ENCODE measurements around the gene IGF2BP2. TPM values are rescaled to one million over a fixed set of nuclear protein-coding genes. Genes with fewer than 3 reads are reported as not detected.

Gene IGF2BP2
- total RNA-seq, 1 experiment from 2014 or later, result 133 TPM

DNA sequence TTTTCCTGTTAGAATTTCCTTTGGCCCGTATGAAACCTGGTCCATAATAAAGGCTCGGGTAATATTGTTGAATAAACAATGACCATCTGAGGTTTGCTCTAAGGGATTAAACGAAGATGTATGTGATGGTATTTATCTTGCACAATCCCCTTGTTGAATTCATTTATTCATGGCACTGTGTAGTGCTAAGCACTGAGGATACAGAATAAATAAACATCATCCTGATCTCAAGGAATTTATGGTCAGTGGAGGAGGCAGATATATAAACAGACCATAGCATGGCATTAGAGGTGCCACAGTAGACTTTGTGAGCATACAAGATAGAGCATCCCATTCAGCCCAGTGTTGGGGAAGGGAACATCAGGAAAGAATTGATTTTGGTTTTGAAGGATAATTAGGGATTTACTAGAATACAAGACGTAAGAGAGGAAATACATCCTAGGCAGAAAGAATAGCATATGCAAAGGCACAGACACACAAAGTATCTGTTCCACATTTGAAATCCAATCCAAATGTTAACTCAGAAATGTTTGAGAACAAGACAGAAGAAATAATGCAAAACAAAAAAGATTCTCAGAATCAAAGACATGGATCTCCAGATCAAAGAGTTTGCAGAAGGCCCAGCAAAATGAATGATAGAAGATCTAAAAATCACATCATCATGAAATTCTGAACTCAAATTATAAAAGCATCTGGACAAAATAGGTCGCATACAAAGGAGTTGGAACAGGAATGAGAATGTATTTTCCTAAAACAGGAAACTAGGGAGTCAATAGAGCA lies 5.4 kb upstream of the IGF2BP2 start:
- no peak overlapping the region for H3K4me3 Mint-ChIP-seq
- no peak for DNase-seq (ENCODE audit: low spot score)
- ATAC-seq, result no peak
- no peak overlapping the region for H3K27ac Mint-ChIP-seq
- H3K4me1 Mint-ChIP-seq, result peaks cover 16% of the 10 kb centered on the region
- CTCF ChIA-PET, result no interaction called here
- H3K9me3 Mint-ChIP-seq, result peaks cover 58% of the 10 kb centered on the region
- H3K36me3 Mint-ChIP-seq, result peaks cover 62% of the 10 kb centered on the region
- TF ChIP-seq ZBTB43 (CRISPR knock-in tag; IDR thresholded peaks at IDR 0.05) (no peak), ZNF416 (CRISPR knock-in tag; IDR thresholded peaks at IDR 0.05) (no peak), ESRRA (CRISPR knock-in tag; IDR thresholded peaks at IDR 0.05; ENCODE audit: borderline replicate concordance) (no peak), JAZF1 (CRISPR knock-in tag; IDR thresholded peaks at IDR 0.05) (no peak), ZNF317 (CRISPR knock-in tag; IDR thresholded peaks at IDR 0.05; ENCODE audit: borderline replicate concordance, low read depth) (no peak), ZNF121 (CRISPR knock-in tag; IDR thresholded peaks at IDR 0.05) (no peak), TCF7 (CRISPR knock-in tag; IDR thresholded peaks at IDR 0.05; ENCODE audit: low read depth) (no peak)
- TF ChIP-seq, protein P1, sequence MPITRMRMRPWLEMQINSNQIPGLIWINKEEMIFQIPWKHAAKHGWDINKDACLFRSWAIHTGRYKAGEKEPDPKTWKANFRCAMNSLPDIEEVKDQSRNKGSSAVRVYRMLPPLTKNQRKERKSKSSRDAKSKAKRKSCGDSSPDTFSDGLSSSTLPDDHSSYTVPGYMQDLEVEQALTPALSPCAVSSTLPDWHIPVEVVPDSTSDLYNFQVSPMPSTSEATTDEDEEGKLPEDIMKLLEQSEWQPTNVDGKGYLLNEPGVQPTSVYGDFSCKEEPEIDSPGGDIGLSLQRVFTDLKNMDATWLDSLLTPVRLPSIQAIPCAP (CRISPR knock-in tag; IDR thresholded peaks at IDR 0.05), result no peak
- peaks cover 34% of the 10 kb centered on the region for H3K27me3 Mint-ChIP-seq (ENCODE audit: low read depth)
- POLR2A ChIA-PET, result no interaction called here

- peaks cover 16% of the 10 kb centered on the region for H3K4me1 Mint-ChIP-seq
- CTCF ChIA-PET, result interaction anchor here (1.6 kb wide), 1 partner anchor 168 kb away, joined by 6 read pairs; no protein-coding TSS in a partner anchor
- no peak overlapping the region for H3K4me3 Mint-ChIP-seq
- no peak overlapping the region for H3K27ac Mint-ChIP-seq
- ATAC-seq (no peak), DNase-seq (ENCODE audit: low spot score) (no peak)
- H3K27me3 Mint-ChIP-seq (ENCODE audit: low read depth), result peaks cover 34% of the 10 kb centered on the region
- peaks cover 59% of the 10 kb centered on the region for H3K36me3 Mint-ChIP-seq
- POLR2A ChIA-PET, result interaction anchor here (0.7 kb wide), 2 partner anchors 1303 to 1425 kb away, joined by 3 to 4 read pairs; no protein-coding TSS in a partner anchor
- TF ChIP-seq ZNF121 (CRISPR knock-in tag; IDR thresholded peaks at IDR 0.05) (0 out of 2 replicates have a peak, but pooled peaks have one; percentile 35), SOX15 (CRISPR knock-in tag; IDR thresholded peaks at IDR 0.05) (no peak)
- peaks cover 58% of the 10 kb centered on the region for H3K9me3 Mint-ChIP-seq
These were observed 3.9 kb upstream of the IGF2BP2 start for GRCh38 chr3:185828755-185829154.

DNA sequence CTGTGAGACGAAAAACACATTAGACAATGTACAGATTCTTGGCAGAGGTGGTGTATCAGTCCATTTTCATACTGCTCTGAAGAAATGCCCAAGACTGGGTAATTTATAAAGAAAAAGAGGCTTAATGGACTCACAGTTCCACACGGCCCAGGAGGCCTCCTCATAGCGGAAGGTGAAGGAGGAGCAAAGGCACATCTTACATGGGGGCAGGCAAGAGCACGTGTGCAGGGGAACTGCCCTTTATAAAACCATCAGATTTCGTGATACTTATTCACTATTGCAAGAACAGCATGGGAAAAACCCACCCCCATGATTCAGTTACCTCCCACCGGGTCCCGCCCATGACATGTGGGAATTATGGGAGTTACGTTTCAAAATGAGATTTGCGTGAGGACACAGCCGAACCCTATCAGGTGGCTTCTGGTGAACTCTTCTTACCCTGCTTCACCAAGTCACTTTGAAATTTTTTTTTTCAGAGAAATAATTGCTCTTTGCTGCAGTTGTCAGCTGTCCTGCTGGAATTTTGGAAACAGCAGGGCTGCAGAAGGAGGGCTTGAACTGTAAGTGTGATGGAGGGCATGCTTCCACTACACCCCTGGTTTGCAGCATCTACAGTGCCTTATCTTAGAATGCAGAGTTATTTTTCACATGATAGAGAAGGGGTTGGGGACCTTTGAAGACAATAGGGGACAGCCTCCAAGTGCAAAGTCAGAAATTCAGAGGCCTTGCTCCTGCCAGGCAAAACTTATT lies 2.9 kb upstream of the IGF2BP2 start:
- DNase-seq (ENCODE audit: low spot score) (no peak), ATAC-seq (no peak)
- Mint-ChIP-seq H3K27me3 (ENCODE audit: low read depth) (peaks cover 34% of the 10 kb centered on the region), H3K36me3 (peaks cover 59% of the 10 kb centered on the region), H3K27ac (no peak overlapping the region), H3K4me1 (peaks cover 16% of the 10 kb centered on the region), H3K4me3 (peak overlapping the region; percentile 72), H3K9me3 (peaks cover 58% of the 10 kb centered on the region)
- POLR2A ChIA-PET, result interaction anchor here (0.7 kb wide), 2 partner anchors 1302 to 1424 kb away, joined by 3 to 4 read pairs; no protein-coding TSS in a partner anchor
- CTCF ChIA-PET, result interaction anchor here (1.6 kb wide), 1 partner anchor 167 kb away, joined by 6 read pairs; no protein-coding TSS in a partner anchor
- no peak for TF ChIP-seq NR2C2 (CRISPR knock-in tag; IDR thresholded peaks at IDR 0.05)
- TF ChIP-seq GRHL2 (CRISPR knock-in tag; IDR thresholded peaks at IDR 0.05; ENCODE audit: insufficient replicate concordance, severe bottlenecking), result no peak
- no peak for TF ChIP-seq ZNF263 (CRISPR knock-in tag; IDR thresholded peaks at IDR 0.05; ENCODE audit: low read depth)
- no peak for TF ChIP-seq TP53 (CRISPR knock-in tag; IDR thresholded peaks at IDR 0.05)
- no peak for TF ChIP-seq MXD4 (CRISPR knock-in tag; IDR thresholded peaks at IDR 0.05; ENCODE audit: borderline replicate concordance)
- TF ChIP-seq, protein P2, sequence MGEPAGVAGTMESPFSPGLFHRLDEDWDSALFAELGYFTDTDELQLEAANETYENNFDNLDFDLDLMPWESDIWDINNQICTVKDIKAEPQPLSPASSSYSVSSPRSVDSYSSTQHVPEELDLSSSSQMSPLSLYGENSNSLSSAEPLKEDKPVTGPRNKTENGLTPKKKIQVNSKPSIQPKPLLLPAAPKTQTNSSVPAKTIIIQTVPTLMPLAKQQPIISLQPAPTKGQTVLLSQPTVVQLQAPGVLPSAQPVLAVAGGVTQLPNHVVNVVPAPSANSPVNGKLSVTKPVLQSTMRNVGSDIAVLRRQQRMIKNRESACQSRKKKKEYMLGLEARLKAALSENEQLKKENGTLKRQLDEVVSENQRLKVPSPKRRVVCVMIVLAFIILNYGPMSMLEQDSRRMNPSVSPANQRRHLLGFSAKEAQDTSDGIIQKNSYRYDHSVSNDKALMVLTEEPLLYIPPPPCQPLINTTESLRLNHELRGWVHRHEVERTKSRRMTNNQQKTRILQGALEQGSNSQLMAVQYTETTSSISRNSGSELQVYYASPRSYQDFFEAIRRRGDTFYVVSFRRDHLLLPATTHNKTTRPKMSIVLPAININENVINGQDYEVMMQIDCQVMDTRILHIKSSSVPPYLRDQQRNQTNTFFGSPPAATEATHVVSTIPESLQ (CRISPR knock-in tag; IDR thresholded peaks at IDR 0.05), result no peak
- no peak for TF ChIP-seq ZBTB43 (CRISPR knock-in tag; IDR thresholded peaks at IDR 0.05)
- no peak for TF ChIP-seq CBFB (CRISPR knock-in tag; IDR thresholded peaks at IDR 0.05; ENCODE audit: low read depth)
- no peak for TF ChIP-seq SOX15 (CRISPR knock-in tag; IDR thresholded peaks at IDR 0.05)
- TF ChIP-seq FOXJ3 (CRISPR knock-in tag; IDR thresholded peaks at IDR 0.05; ENCODE audit: borderline replicate concordance), result no peak
- TF ChIP-seq PRDM15 (CRISPR knock-in tag; IDR thresholded peaks at IDR 0.05), result no peak

All from WTC11 (cell line).